RWPE2 (cell line): Measurements from ENCODE around the gene KLHDC1.
"Not testable (repeated sequence)": the region's sequence is repeated elsewhere in the genome, so short reads cannot be mapped to it uniquely, and the experiment has no call there.

Experiments
- ATAC-seq: fragments of 200-7000 bp; cut with Tn5 transposase; 3 replicates; pipeline ENCODE4 v1.9.1; 2021; ENCODE audit warnings: low read depth
- DNase-seq: peaks from one replicate; pipeline ENCODE4 v3.0.0-alpha.2; 2020; ENCODE audit warnings: low spot score
- H3K27ac ChIP-seq: fragments of 450-650 bp; 2 replicates; pipeline ENCODE4 v1.5.1; 2017; ENCODE audit warnings: mild to moderate bottlenecking; ENCODE audit not compliant: poor library complexity, severe bottlenecking
- H3K27me3 ChIP-seq: fragments of 250-450 bp; sonication (Bioruptor Pico); 2 replicates; pipeline ENCODE4 v1.5.1; 2021; ENCODE audit warnings: mild to moderate bottlenecking, moderate library complexity; ENCODE audit not compliant: insufficient read depth, poor library complexity, severe bottlenecking
- H3K36me3 ChIP-seq: fragments of 250-450 bp; sonication (Bioruptor Pico); 2 replicates; pipeline ENCODE4 v1.5.1; 2020; ENCODE audit warnings: low read depth, mild to moderate bottlenecking, moderate library complexity
- H3K4me1 ChIP-seq: fragments of 250-450 bp; sonication (Bioruptor Pico); 2 replicates; pipeline ENCODE4 v1.5.1; 2021; ENCODE audit warnings: mild to moderate bottlenecking, moderate library complexity; ENCODE audit not compliant: insufficient read depth, poor library complexity, severe bottlenecking
- H3K4me3 ChIP-seq: fragments of 250-450 bp; sonication (Bioruptor Pico); 2 replicates; pipeline ENCODE4 v1.5.1; 2021; ENCODE audit warnings: mild to moderate bottlenecking, moderate library complexity; ENCODE audit not compliant: severe bottlenecking
- H3K9me3 ChIP-seq: fragments of 250-450 bp; sonication (Bioruptor Pico); 2 replicates; pipeline ENCODE4 v1.5.1; 2021; ENCODE audit warnings: mild to moderate bottlenecking, moderate library complexity; ENCODE audit not compliant: severe bottlenecking
- CTCF ChIP-seq: fragments of 450-650 bp; IDR thresholded peaks from one replicate; pipeline ENCODE4 v1.5.1; 2017; ENCODE audit warnings: mild to moderate bottlenecking, moderate library complexity; ENCODE audit not compliant: poor library complexity, severe bottlenecking

Gene KLHDC1

DNA sequence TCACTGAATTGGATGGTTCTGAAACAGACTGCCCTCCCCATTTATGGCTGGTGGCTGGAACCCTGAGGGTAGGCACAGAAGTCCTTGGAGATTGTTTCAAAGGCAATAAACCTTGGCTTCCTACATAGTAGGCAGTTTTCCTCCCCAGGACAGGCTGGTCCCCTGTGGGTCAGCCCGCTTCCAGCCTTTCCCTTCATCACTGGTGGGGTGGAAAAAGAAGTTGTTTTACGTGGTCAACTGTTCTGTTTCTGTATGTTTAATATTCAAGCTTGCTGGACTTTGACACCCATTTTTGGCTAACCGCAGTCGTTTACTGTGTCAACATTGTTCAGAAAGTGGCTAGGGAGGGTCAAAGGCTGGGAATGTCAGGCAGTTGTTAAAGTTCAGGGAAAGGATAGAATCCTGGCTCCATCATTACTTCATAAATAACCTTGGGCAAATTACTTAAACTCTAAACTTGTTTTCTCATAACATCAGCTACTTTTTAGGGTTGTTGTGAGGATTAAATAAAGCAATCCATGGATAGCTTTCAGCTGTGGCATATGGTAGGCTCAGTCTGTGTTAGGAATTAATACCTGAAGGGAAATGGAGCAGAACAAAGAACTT is 77.4 kb downstream of the KLHDC1 start:
- Histone ChIP-seq H3K9me3 (no peaks in the 10 kb centered on the region), H3K4me1 (peaks cover 4% of the 10 kb centered on the region), H3K4me3 (no peak overlapping the region), H3K27me3 (no peaks in the 10 kb centered on the region), H3K27ac (no peak overlapping the region), H3K36me3 (peaks cover 35% of the 10 kb centered on the region)
- ATAC-seq (no peak), DNase-seq (no peak)
- TF ChIP-seq CTCF: no peak

DNA sequence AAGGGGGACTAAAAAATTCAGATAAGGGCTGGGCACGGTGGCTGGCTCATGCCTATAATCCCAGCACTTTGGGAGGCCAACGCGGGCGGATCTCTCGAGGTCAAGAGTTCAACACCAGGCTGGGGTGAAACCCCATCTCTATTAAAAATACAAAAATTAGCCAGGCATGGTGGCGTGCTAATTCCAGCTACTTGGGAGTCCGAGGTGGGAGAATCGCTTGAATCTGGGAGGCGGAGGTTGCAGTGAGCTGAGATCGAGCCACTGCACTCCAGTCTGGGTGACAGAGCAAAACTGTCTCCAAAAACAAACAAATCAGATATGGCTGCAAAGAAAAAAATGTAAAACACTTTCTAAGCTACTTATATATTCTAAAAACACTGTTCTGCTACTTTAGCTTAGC is 78.8 kb downstream of the KLHDC1 start:
- H3K4me3 ChIP-seq, ATAC-seq, H3K9me3 ChIP-seq, H3K27me3 ChIP-seq, DNase-seq, H3K27ac ChIP-seq, H3K4me1 ChIP-seq: not testable (repeated sequence)
- H3K36me3 ChIP-seq: peaks cover 45% of the 10 kb centered on the region

GRCh38 chr14:49774106-49774505 is 81.2 kb downstream of the KLHDC1 start:
- no peak for TF ChIP-seq CTCF
- DNase-seq (no peak), ATAC-seq (no peak)
- H3K36me3 ChIP-seq: peaks cover 64% of the 10 kb centered on the region
- H3K4me3 ChIP-seq: no peak overlapping the region
- H3K27ac ChIP-seq: no peak overlapping the region
- H3K4me1 ChIP-seq: peaks cover 4% of the 10 kb centered on the region
- no peaks in the 10 kb centered on the region for H3K9me3 ChIP-seq
- H3K27me3 ChIP-seq: no peaks in the 10 kb centered on the region

DNA sequence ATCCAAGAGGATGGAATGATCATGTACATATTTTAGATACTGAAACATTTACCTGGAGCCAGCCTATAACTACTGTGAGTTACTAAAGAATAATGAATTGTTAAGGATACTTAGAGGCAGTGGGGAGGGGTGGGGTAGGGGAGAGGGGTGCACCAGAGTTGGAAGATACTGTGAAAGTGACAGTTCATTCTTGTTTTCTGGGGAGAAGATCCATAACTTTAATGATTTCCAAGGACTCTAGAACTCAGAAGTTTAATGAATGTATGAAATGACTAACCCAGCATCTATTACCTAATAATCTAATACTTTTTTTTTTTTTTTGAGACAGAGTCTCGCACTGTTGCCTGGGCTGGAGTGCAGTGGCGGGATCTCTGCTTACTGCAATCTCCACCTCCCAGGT is 85.5 kb downstream of the KLHDC1 start:
- peaks cover 84% of the 10 kb centered on the region for H3K36me3 ChIP-seq

GRCh38 chr14:49781040-49781439 is 88.1 kb downstream of the KLHDC1 start:
- H3K9me3 ChIP-seq, H3K27me3 ChIP-seq, ATAC-seq, DNase-seq, H3K4me3 ChIP-seq, H3K27ac ChIP-seq, H3K4me1 ChIP-seq: not testable (repeated sequence)
- peaks cover 89% of the 10 kb centered on the region for H3K36me3 ChIP-seq

More for the DNA sequence above, 85.5 kb downstream of the KLHDC1 start:
- no peaks in the 10 kb centered on the region for H3K27me3 ChIP-seq
- ATAC-seq (no peak), DNase-seq (no peak)
- H3K4me3 ChIP-seq: no peak overlapping the region
- TF ChIP-seq CTCF: no peak
- no peaks in the 10 kb centered on the region for H3K9me3 ChIP-seq
- no peak overlapping the region for H3K27ac ChIP-seq
- no peaks in the 10 kb centered on the region for H3K4me1 ChIP-seq

GRCh38 chr14:49783394-49784014 is 90.6 kb downstream of the KLHDC1 start:
- Histone ChIP-seq H3K9me3 (no peaks in the 10 kb centered on the region), H3K27ac (no peak overlapping the region), H3K4me1 (no peaks in the 10 kb centered on the region), H3K27me3 (no peaks in the 10 kb centered on the region), H3K36me3 (peaks cover 93% of the 10 kb centered on the region), H3K4me3 (no peak overlapping the region)
- no peak for ATAC-seq
- TF ChIP-seq CTCF: no peak
- no peak for DNase-seq
